Measurements from ENCODE around the gene PRDM10. TPM values are rescaled to one million over a fixed set of nuclear protein-coding genes. Genes with fewer than 3 reads are reported as not detected.

PRDM10 gene
- total RNA-seq, 1 donor from 2014 or later, result 3.6 TPM

DNA sequence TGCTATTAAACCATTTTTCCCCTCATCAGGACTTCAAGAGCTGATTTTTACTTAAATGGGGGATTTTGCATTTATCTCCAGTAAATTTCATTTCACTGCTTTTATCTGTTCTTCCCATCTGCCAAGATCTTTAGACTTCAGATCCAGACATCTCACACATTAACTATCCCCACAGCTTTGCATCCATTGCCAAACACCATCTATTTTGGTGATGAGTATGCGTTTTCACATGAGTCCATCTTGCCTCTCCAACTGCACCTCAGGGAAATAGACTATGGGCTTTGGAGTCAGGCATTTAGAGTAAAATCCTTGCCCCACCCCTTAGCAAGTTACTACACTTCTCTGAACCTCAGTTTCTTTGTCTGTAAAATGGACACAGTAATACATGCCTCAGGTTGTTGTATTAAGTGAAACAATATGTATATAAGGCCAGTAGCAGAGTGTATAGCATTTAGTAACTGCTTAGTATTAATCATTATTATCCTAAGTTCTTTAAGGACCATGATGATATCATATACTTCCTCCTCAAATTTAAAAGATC is 53.6 kb downstream of the PRDM10 start:
- no peak for DNase-seq (ENCODE audit: low read depth in 2 of 2)

DNA sequence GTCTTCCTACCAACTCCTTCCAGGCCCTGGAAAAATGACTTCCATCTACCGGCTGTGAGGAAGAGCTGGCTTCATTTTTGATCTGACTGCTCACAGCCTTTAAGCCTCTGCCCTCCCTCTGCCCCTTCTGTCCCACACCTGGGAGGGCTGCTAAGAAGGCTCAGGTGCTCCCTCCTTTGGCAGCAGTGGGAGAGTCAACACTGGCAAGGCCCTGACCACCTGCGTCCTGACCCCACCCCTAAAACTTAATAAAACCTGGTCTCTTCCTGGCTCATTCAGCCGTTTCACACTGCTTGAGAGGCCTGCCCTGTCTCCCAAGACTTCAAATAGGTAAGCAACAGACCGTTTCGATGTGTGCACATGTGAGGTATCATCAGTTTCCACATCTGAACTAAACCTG is 55.2 kb downstream of the PRDM10 start:
- no peak for DNase-seq (ENCODE audit: low read depth in 2 of 2)

DNA sequence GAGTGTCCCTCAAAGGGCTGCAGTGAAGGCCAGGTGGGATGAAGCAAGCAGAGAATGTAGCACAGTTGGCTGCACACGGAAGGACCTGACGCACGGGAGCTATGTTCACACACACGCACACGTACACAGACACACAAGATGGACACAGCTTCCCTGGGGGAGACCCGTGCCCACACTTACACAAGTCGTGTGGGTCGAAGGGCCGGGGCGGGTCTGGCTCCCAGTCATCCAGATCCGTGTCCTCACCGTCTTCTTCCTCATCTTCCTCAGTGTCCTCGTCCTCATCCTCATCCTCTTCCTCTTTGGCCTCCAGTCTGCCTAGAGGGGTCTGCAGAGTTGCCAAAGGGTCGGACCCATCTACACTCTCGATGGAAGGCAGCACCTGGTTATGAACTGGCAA is 55.7 kb downstream of the PRDM10 start:
- no peak for DNase-seq (ENCODE audit: low read depth in 2 of 2)

DNA sequence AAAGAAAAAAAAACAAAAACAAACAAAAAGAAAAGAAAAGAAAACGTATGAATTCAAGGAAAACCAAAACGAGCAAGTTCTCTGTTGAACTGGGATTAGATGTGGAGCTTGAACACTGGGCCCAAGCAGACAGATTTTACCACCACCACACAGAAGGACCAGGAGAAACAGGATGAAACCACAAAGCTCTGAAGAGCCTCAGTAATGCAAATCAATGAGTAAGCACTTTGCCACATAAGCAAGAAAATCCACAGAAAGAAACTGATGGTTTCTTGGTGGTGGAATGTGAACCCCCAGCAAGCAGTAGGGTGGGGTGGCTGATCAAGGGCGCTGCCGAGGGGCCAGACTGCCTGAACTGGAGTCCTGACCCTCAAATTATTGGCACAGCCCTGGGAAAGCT is 56.4 kb downstream of the PRDM10 start:
- DNase-seq (ENCODE audit: low read depth in 2 of 2), result no peak

DNA sequence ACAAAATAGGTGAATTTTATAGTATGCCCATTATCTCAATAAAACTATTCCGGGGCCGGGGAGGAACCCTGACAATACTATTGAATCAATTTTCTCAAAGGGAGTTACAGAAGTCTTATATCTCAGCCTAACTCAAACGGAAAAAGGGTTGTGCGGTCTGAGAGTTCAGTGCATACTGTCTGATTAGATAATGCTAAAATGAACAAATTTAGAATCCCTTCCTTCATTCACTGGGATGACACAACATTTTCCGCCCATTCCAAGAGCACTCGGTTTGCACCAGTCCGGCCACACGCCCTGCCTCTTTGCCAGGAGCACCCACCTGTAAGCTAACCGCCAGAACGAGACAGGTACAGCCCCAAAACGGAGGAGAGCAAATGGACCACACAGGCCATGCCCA is 57.3 kb downstream of the PRDM10 start:
- DNase-seq (ENCODE audit: low read depth in 2 of 2), result no peak

DNA sequence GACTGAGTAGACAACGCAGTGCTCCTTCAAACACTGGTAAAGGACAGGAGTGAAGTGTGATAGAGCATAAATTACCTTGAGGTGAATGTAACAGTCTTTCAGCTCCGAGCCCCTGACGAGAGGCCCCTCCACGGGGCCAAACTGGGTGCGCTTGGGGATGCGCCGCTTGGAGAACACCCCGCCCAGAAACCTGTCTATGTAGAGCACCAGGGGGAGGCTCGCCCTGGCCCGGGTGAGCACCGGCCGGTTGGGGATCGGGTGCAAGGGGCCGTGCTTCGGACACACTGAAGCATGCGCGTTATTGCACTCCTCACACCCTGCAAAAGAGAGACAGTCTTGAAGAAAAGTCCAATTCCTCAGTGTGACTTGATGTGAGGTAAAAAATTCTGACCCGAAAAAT is 57.9 kb downstream of the PRDM10 start:
- DNase-seq (ENCODE audit: low read depth in 2 of 2), result no peak

DNA sequence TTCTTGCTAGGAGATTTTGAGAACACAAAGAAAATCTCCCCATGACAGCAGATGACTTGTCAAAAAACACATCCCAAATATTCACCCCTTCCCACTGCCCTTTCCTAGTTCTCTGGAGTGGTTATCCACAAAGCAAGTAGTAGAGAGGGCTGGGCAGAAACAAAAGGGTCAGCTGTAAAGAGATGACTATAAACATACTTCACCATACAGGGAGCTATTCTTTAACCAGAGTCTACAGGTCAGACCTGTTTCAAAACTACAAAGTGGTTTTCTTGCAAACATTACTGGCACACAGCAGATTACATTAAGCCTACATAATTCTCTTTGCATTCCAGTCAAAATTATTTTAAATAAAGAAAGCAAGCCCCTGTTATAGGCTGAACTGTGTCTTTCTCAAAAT is 59.6 kb downstream of the PRDM10 start:
- no peak for DNase-seq (ENCODE audit: low read depth in 2 of 2)

DNA sequence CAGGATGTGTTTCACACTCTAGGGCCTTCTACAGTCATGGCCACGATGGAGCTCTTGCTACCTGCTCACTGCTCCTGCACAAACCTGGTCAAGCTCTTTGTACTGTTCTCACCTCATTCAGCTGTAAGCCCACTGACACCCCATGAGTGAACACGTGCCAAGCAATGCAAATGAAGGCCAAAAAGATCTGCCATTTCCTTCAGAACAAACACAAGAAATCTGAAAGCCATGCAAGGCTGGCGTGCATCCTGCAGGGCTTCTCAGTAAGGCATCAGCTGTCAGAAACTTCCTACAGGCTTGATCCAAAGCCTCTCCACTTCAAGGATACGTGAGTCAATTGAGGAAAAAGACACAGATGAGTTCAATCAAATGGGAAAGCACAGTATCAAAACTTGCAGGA is 63.1 kb downstream of the PRDM10 start:
- no peak for DNase-seq (ENCODE audit: low read depth in 2 of 2)

DNA sequence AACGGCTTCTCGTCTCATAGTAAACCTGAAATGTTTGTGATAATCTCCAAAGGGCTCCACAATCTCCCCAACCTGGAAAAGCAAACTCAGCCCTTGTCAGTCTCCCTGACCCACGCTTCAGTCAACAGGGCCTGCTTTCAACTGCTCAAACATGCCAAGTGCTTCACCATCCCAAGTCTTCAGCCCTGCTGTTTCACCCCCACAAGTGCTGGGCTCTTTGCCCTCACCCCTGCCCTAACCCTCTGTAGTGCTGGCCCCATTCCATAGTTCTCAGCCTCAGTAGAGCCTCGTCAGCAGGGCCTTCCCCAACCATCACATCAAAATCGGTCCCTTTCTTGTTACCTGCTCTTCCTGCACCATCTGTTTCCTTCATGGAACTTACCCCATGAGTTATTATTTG is 63.9 kb downstream of the PRDM10 start:
- DNase-seq (ENCODE audit: low read depth in 2 of 2), result no peak

DNA sequence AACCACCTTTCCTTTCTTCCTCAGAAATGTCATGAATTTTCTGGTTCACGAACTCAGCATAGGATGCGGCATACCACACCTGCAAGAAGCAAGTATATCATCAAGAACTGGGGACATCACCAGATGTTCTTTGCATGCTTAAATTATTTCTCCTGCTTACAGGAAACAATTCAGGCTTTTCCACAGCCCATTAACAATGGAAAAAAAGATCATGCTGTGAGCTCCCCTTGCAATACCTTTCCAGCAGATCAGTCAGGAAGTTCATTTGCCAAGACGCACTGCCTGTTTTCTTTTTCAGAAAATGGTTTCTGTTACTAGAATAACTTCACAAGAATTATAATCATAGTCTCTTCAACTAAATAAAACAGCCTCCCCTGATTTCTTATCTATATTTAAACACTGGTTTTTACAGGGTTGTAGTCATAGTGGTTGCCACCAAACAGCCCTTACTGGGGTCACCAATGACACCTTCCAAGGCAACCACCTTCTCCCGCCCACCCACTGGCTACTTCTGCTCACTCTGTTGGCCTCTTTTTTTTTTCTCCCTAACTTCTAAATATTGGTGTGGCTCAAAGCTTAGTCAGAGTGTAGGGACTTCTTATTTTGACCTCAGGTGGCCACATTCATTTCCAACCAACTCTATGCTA is 64.9 kb downstream of the PRDM10 start:
- peak in 1 of 2 donors; percentile 12 for DNase-seq (ENCODE audit: low read depth in 2 of 2)

DNA sequence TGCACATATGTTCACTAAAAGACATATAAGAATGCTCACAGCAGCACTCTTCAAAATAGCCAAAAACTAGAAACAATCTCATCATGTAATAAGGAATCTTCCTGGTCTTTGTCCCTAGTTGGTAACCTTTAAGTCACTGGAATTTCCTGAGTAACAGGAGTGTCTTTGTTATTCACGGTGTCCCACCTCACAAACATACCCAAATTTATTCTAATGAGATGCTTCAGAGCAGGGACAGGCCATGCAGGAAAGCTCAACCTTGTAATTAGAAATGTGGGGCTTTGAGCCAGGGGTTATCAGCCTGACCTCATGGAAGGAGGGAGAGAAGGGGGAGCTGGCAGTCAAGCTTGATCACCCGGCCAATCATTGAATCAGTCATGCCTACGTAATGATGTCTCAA is 66.9 kb downstream of the PRDM10 start:
- no peak for DNase-seq (ENCODE audit: low read depth in 2 of 2)

DNA sequence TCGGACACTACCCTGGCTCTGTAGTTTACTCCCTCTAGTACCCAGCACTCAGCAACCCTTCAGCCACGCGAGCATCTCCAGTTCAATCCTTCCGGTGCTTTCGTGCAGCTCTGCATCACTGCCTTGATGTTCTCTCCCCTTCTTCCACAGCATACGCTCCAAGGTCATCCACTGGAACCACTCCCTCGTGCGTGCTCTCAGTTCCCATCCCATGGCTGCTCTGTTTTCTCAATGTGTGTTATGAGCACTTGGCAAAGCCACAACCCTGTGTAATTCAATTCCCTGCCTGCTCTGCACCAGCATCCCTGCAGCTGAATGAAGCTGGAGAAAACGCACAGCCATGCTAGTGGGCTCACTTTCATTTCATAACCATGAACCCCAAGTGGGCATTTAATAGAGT is 68.7 kb downstream of the PRDM10 start:
- DNase-seq (ENCODE audit: low read depth in 2 of 2), result no peak

DNA sequence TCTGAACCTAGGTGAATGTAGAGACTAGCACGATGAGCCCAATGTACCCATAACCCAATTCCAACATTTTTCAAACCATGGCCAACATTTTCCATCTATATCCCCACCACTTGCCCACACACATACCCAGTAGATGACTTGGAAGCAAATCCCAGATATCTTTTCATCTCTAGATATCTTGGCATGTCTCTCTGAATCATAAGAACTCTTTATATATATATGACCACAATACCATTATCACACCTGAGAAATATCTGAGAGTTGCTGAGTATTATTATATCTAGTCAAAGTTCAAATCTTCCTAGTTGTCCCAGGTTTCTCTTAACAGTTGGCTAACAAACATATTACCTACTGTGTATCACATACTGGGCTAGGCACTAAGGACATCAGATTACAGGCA is 69.4 kb downstream of the PRDM10 start:
- DNase-seq (ENCODE audit: low read depth in 2 of 2), result no peak

DNA sequence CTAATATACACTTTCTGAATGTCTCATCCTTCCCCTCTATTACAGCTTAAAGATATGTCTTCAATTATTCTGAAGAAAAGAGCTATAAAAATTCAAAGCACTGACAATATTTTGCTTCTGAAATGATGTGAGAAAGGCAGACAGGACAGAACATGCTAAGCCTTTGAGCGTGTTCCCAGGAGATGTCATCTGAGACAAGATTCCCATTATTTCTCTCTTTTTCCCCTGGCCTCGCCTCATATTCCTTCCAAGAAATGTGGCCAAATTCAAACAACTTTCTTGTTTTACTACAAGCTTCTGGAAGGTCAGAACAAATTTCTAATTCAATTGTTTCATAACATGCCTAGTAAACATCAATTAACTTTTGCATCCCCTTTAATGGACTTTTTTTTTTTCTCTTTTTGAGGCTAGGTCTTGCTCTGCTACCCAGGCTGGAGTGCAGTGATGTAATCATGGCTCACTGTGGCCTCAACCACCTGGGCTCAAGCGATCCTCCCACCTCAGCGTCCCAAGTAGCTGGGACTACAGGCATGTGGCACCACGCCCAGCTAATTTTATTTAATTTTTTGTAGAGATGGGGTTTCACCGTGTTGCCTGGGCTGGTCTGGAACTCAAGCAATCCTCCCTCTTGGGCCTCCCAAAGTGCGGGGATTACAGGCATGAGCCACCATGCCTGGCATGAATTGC is 70.1 kb downstream of the PRDM10 start:
- DNase-seq (ENCODE audit: low read depth in 2 of 2), result no peak

DNA sequence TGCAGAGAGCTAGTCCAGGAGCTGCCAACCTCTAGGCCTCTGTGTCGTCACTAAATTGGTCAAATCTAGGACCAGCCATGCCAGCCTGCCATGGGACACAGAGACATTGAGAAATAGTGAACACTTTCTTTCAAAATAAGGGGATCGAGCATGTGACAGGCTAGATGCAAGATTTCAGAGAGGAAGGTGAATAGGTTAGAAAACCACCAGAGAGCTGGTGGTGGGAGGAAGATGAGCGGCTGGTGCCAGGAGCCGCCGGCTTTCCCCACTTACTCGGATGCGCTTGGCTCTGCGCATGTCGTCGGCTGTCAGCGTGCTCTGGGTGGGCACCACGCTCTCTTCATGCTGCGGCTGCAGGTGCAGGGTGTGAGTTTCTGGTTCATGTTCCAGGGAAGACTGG is 71.9 kb downstream of the PRDM10 start:
- DNase-seq (ENCODE audit: low read depth in 2 of 2), result no peak

DNA sequence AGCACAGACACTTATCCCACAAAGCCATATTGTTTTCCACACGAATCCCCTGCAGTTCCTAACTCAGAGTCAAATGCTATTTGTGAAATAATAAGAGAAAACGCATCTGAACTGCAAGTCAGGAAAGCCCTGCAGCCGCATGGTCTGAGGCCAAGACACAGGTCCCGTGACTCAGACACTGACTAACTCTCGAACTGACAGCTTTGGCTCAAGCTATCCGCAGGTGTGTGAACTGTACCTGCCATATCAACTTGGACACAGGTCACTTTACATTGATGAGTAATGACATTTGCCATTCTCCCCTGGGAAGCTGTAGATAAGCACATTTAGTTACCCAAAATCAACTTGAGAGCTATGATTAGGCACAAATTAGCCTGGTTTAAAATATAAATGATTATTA is 72.3 kb downstream of the PRDM10 start:
- peak in 1 of 2 donors; percentile 49 for DNase-seq (ENCODE audit: low read depth in 2 of 2)

DNA sequence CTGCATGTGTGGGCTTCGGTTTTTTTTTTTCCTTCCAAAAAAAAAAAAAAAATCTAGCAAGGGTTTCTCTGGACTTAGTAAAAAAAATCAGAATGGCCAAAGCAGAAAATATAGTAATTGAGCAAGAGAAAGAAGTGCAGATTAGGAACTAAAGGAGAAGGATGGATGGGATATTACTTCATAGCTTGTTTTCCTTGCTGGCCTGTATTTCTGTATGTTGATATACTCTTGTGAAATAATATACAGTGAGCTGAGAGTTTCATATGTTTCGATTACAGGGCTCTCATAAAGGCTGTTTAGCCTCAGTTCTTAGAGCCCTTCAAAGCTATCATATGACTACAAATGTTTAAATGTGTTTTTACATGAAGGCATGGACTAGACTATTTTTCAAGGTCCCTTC is 72.9 kb downstream of the PRDM10 start:
- DNase-seq (ENCODE audit: low read depth in 2 of 2), result no peak

DNA sequence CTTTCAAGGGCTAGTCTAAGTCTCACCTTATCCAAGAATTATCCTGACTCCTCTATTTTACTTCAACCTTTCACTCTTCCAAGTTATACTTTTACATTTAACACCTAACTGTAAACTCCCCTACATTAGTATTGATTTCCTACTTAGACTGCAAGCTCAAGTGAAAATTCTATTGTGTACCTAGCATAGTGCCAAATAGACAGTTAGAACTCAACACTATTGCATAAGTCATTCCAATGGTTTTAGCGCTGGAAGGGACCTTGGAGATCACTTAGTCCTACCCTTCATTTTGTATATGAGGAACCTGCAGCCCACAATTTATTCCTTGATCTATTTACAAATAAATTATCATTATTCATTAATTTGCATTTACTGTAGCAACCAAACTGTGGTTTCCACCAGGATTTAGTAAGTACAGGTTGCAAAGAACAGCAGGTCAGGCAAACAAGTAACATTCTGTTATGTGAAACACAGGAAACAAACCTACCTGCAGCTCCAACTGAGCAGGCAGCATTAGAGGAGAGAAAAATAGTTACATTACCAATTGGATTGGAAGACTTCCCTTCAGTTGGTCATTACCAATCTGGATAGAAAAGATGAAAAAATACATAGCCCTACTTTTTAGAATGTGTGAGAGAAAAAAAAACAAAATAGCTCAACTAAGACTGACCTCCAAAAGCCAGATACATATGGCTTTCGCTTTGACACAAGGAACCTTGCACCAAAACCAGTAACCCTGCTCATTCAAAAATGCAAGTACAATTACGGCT is 73.5 kb downstream of the PRDM10 start:
- DNase-seq (ENCODE audit: low read depth in 2 of 2), result no peak

DNA sequence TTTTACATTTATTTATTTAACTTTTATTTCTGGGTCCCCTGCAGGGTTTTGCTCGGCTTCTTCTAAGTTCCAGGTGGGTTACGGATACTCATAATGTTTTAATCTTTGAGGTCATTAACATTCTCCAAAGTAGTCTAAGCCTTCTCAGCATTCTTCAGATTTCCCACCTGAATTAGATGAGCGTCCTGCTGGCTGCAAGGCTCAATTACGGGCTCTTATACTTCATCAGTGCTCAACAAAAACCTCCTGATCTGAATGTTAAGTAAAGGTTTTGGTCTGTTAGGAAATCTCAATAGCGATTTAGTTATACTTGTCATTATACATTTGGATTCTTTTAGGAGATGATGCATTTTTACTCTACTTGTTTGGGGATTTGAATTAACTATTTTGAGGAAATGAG is 80.0 kb downstream of the PRDM10 start:
- DNase-seq (ENCODE audit: low read depth in 2 of 2), result no peak

DNA sequence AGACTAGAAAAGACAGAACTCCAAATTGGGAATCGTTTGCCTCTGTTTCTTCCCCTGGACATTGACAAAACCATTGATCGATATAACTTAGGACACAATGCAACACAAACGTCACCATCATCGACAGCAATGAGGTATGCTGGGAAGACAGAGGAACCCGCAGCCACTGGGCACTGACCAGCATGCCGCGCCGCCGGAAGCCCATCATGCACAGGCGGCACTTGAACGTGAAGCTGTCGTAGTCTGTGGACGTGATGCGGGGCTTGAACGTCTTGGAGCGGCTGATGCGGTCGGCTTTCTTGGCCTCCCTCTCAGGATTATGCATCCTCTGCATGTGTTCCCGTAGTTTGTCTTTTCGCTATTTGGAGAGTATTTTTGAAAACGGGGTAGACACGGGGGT is 84.3 kb downstream of the PRDM10 start:
- DNase-seq (ENCODE audit: low read depth in 2 of 2), result no peak

DNA sequence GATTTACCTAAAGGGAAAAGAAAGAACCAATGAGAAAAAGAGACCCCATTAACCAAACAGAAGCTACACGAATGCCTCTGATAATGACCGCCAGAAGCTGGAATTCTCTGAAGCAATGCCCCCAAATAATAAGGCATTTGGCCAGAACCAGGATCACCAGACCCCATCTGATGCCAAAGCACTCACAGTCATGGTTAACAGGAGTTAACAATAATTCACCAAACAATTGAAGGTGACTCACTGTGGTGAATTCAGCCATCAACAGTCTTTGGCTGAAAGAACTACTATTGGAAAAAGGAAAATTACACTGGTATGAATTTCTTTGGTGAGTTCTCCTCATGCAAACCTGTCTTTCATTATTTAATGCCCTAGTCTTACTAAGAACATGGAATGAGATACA is 85.4 kb downstream of the PRDM10 start:
- DNase-seq (ENCODE audit: low read depth in 2 of 2), result peak in 1 of 2 donors; percentile 41

DNA sequence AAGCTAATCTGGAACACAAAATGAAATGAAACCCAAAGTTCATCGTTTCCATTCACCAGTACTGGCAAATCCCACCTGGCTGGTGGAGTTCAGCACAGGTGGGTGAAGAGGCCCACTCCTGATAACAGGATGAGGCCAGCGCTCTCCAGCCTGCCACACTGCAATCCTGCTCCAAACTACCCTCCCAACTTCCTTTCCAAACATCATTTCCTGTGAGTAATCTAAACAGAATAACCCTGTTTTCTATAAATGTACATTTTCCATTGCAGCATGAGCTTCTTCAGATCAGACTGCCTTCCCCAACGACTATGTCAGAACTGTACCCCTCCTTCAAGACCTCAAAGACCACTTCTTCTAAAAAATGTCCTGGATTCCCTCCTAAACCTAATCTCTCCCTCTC is 91.3 kb downstream of the PRDM10 start:
- peak; percentile 80 to 82 for DNase-seq (ENCODE audit: low read depth in 2 of 2)

DNA sequence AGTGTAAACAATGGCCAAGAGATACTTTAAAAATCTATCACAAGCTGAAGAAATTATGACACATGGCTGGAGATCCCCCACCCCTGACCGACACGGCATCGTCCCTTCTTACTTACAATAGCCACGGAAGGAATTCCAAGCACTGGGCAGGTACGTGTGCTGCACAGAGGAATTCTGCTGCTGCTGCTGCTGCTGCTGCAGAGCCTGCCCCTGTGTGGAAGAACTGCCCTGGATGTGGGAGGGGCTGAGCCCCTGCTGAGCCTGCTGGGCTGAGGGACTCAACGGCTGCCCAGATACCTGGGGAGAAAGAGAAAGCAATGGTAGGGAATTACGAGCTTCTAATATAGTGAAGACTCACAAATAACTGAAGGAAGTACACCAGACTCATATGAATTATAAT is 92.3 kb downstream of the PRDM10 start:
- no peak for DNase-seq (ENCODE audit: low read depth in 2 of 2)
